HG02885 (cell line): ENCODE data around the gene CDH4.

Experiments used
- ATAC-seq: cut with Tn5 transposase; IDR thresholded peaks from one replicate; pipeline ENCODE4 v1.9.1; 2021; ENCODE audit warnings: mild to moderate bottlenecking; ENCODE audit not compliant: unreplicated experiment, poor library complexity

Gene CDH4

DNA sequence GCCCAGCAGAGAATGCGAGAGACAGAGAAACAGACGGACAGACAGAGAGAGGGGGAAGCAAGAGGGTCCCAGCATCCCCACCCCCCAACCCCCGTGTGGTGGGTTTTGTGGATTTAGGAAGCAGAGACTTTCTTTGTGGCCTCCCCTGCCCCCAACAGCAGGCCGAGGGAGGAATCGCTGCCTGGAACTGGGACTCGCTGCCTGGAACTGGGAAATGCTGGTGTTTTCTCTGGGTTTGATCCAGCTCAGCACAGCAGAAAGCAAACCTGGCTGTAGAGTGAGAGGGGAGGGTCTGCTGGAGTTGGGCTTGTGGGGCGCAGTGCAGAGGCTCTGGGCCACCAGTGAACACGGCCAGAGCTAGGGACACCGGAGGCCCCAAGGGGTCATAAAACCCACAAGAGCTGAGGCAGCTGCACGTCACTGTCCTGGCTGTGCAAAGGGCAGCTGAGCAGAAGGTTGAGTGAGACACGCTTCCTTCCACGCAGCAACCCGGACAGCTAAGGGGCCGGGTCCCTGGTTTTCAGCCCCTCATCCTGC lies 631.9 kb downstream of the CDH4 start:
- no peak for ATAC-seq

DNA sequence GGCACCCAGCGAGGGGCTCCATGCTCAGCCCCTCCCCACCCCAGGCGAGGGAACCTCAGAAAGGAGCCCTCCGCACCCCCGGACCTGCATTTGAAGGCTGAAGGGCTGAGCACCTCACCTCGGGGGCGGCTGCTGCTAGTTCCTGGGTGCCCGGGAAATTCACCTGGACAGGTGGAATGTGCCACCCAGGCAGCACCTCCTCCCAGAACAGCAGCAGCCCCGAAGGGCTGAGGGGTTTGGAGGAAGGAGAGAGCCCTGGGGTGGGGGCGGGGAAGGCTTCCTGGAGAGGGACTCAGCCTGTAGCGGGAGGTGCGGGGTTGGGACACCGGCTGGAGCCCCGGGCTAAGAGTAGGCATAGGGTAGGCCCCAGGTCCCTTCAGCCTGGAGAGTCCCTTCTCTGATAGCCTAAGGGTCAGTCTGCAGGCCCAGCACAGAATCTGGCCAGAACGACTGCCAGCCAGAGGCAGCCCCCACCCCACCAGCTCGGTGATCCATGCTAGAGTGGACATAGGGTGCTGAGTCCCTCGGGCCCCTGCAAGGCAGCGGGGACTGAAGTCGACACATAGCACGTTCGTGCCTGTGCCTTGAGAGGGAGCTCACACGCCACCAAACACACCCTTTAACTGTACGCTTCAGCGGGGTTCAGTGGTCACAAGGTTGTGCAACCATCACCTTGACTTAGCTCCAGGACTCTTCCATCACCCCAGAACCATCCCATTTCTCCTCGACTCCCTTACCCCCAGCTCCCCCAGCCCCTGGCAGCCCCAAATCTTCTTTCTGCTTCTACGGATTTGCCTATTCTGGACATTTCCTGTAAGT lies 632.7 kb downstream of the CDH4 start:
- ATAC-seq, result no peak

GRCh38 chr20:61885759-61886715 lies 634.0 kb downstream of the CDH4 start:
- ATAC-seq, result no peak

DNA sequence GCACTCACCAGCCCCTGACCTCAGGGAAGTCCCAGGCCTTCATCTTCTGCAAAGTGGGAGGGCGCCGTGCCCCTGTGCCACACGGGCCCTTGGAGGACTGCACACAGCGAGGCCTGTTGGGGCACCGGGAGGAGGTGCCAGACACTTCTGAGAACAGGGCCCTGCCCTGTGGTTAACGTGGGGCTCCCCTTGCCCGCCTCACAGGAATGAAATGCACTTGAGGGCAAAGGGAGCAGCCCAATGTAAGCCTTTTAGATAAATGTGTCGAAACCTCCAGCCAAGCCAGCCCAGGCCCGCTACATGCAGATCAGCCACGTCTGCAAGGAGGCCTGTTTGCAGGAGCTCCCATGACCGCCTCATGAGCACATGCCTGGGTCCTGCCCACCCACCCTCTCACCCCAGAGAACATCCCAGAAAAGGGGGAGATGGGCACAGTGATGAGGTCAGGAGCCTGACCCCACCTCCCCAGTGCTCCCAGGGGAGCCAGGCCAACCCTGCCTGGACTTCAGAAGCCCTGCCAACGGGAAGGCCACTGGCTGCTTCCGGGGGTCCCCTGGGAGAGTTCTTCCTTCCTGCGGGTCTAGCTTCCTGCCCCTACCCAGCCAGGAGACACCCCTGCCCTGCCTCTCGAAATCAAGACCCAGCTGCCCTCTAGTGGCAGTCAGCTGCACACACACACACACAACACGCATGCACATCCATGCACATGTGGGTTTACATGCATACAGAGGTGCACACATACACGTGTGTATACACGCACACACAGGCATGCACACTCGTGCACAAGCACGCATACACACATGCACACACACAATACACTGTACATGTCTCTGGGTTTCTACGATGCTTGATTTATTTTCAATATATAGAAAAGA lies 634.9 kb downstream of the CDH4 start:
- no peak for ATAC-seq

DNA sequence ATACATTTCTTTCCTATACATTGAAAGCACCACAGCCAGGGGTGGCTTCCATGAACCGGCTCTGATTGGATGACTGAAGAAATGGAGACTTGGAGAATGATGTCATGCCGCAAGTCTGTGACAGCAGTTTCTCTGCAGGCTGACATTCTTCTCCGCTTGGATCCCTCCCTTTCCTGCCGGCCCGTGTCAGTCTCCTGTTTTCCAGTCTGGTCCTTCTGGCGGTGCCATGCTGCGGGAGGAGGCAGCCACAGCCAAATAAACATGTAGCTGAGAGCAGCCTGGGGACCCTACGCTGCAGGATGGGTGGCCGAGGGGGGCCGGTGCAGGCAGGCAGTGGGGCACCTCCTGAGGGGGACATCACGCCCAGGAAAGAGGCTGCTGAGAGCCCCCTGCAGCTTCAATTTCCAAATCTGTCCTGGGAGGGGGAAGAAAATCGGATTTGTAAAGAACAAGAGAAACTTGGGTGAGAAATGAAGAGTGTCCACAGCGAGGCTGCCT lies 635.6 kb downstream of the CDH4 start:
- no peak for ATAC-seq

DNA sequence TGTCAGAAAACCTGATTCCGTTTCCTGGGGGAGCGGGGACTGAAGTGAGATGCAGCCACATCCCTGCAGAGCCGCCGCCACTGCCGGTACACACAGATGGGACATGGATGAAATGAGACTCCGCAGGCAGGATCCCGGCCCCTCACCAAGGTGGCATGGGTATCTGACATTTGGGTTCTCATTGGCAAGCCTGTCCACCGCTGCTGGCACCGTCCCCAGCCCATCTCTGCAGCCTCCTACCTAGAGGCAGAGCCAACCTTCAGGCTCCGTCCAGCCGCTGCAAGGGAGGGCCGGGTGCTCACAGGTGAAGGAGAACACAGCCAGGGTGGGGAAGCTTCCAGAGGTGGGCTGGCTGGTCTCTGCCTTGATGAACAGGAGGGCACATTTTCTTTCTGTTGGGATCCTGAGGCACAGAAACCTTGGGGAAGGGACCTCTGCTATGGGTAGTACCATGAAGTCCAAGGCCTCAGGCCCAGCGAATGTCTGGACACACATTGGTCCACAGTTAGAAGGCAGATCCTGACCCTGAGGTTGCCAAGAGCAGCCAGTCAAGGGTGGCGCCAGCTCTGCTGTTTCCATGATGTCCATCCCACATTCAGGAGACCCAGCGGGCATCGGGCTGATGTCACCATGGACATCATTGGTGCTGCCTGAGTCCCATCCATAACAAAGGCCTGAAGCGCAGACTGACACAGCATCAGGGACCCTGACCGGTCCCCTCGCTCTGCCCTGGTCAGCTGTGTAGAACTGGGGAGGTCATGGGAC lies 636.2 kb downstream of the CDH4 start:
- ATAC-seq, result no peak

DNA sequence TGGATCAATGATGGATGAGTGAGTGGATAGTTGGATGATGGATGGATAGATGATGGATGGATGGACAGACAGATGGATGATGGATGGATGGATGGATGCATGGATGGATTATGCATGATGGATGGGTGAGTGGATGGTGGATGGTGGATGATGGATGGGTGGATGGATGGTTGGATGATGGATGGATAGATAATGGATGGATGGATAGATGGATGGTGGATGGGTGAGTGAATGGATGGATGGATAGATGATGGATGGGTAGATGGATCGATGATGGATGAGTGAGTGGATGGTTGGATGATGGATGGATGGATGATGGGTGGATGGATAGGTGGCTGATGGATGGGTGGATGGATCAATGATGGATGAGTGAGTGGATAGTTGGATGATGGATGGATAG lies 637.6 kb downstream of the CDH4 start:
- ATAC-seq, result no peak

DNA sequence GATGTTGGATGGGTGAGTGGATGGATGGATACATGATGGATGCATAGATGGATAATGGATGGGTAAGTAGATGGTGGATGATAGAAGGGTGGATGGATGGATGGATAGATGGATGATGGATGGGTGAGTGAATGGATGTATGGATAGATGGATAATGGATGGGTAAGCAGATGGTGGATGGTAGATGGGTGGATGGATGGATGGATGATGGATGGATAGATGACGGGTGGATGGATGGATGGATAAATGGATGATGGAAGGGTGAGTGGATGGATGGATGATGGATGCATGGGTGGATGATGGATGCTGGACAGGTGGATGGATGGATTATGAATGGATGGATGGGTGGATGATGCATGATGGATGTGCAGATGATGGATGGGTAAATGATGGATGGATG lies 638.1 kb downstream of the CDH4 start:
- no peak for ATAC-seq

DNA sequence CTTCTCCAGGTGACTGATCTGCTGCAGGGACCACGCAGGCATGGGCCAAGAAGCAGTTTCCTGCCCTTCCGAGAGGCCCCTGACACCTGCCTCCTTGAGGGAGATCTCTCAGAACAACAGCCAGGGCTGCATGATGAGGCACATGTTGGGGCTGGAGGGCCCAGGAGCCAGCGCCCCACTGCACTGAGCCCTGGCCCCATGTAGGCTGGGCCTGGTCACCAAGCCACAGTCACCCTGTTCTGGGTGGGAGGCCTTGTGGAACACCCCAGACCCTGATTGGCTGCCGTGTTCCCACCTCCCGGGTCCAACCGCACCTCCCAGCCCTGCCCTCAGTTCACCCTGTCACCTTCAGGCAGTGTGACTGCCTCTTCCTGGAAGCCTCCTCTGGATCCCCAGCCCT lies 639.4 kb downstream of the CDH4 start:
- ATAC-seq, result no peak

DNA sequence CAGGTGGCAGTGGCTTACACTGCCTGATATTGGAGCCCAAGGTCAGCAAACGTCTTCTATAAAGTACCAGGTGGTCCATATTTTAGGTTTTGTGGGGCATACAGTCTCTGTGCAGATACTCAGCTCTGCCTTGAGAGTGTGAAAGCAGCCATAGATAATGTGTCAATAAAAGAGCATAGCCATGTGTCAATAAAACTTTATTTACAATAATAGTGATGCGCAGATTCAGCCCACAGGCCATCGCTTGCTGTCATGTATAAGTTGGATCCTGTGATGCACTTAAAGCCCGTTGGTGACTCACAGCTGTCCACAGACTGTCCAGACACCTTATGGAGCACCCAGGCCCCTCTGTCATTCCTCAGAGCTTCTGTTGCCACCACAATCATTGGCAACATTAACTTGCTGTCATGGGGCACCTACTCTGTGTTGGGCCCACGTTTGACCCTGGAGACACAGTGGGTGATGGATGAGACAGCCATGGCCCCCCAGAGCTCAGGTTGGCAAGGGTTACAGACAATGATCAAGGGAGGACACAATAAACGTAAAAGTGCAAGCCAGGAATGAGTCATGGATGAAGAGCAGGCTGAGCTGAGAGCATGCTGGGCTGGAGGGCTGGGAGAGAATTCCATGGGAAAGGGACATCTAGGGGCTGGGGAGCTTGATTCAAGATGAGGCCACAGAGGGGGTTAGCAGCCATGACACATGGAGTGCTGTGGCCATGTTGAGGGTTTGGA lies 640.0 kb downstream of the CDH4 start:
- ATAC-seq, result no peak

DNA sequence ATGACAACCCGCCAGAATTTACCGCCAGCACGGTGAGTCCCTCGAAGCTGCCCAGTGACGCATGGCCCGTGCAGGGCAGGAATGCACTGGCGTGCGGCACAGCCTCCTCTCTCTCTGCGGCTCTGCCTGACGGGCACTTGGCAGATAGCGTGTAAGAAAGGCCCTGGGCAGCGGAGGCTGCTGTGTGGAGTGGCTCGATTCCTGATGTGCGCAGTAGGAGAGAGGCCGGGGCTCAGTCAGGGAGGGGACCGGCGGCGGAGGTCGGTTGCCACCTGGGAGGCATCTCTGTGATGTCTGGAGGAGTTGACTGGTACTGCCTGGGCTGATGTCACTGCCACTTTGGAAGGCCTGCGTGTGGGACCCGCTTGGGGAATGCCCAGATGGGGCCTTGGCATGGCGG lies 643.0 kb downstream of the CDH4 start:
- no peak for ATAC-seq

DNA sequence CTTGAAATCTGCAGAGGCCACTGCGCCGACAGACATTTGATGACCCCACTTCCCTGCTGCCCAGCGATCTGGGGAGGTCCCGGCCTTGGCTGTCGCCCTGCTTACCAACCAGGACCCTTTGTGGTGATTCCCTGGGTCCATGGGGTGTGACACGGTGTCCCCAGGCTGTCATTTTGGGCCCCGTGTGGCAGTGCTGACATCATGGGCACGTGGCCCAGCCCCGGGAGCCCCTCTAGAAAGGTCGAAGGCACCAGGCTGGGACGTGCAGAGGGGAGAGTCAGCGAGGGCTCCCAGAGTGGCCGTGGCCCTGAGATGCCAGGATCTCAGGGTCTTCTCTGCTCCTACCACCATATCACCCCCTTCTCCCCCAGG lies 643.6 kb downstream of the CDH4 start:
- no peak for ATAC-seq

GRCh38 chr20:61896058-61896961 lies 644.2 kb downstream of the CDH4 start:
- peak; percentile 51 for ATAC-seq

DNA sequence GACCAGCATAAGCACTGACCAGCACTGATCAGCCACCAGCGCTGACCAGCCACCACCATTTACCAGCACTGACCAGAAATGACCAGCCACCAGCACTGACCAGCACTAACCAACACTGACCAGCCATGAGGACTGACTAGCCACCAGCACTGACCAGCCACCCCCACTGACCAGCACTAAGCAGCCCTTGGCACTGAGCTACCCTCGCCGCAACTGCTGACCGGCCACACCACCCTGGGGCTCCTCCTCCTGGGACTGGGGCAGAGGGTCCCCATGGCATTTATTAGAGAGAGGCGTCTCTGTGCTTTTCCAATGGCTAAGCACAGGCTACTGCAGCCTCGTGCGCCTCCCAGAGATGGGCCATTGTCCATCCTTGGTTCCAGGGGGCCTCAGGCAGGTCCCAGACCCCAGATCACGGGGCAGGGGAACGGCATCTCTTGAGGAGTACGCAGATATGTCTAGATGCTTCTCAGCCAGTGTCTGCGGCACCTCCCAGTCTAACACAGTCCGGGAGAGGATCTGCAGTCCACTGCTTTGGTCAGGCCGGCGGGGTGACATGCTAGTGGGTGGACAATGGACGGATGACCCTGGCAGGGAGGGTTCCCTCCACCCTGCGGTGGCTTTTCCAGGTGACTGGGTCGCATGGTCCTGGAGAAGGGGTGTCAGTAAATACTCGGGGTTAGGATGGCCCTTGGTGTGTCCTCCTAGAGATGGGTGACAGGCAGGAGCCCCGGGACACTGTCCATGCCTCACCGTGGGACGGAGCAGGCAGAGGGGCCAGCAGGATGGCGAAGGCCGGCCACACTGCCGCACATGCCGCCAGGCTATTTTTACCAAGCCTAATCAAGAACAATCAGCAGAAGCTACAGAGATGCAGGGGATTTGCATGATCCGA lies 645.6 kb downstream of the CDH4 start:
- no peak for ATAC-seq

GRCh38 chr20:61898405-61898804 lies 646.3 kb downstream of the CDH4 start:
- ATAC-seq, result no peak

- ATAC-seq, result no peak
Measured at GRCh38 chr20:61900011-61900944, 648.2 kb downstream of the CDH4 start.
